Panc1 (cell line): ENCODE data around the gene PTGFRN.

ENCODE experiments used
- CTCF ChIP-seq: fragments of 450-650 bp; IDR thresholded peaks from 2 replicates; pipeline ENCODE4 v1.5.1; 2017; ENCODE audit warnings: mild to moderate bottlenecking
- POLR2AphosphoS5 ChIP-seq: IDR thresholded peaks from 2 replicates; pipeline ENCODE4 v1.6.1; 2012; ENCODE audit warnings: mild to moderate bottlenecking, low read depth, low read length, moderate library complexity
- SIN3A ChIP-seq: IDR thresholded peaks from 2 replicates; pipeline ENCODE4 v1.6.1; 2012; ENCODE audit warnings: low read depth, mild to moderate bottlenecking, low read length, moderate library complexity, borderline replicate concordance; ENCODE audit not compliant: insufficient read depth
- TCF7L2 ChIP-seq: IDR thresholded peaks from 2 replicates; pipeline ENCODE4 v1.6.1; 2011; ENCODE audit warnings: mild to moderate bottlenecking, low read depth, low read length, inconsistent platforms
- TF ChIP-seq, protein P1 (sequence below), 2 experiments: IDR thresholded peaks; 2 replicates each; pipeline ENCODE4 v1.6.1; 2011 to 2012; ENCODE audit warnings: low read depth in 2 of 2, control low read depth in 1 of 2, low read length in 1 of 2, mild to moderate bottlenecking in 1 of 2, moderate library complexity in 1 of 2; ENCODE audit not compliant: insufficient read depth in 1 of 2

DNA sequence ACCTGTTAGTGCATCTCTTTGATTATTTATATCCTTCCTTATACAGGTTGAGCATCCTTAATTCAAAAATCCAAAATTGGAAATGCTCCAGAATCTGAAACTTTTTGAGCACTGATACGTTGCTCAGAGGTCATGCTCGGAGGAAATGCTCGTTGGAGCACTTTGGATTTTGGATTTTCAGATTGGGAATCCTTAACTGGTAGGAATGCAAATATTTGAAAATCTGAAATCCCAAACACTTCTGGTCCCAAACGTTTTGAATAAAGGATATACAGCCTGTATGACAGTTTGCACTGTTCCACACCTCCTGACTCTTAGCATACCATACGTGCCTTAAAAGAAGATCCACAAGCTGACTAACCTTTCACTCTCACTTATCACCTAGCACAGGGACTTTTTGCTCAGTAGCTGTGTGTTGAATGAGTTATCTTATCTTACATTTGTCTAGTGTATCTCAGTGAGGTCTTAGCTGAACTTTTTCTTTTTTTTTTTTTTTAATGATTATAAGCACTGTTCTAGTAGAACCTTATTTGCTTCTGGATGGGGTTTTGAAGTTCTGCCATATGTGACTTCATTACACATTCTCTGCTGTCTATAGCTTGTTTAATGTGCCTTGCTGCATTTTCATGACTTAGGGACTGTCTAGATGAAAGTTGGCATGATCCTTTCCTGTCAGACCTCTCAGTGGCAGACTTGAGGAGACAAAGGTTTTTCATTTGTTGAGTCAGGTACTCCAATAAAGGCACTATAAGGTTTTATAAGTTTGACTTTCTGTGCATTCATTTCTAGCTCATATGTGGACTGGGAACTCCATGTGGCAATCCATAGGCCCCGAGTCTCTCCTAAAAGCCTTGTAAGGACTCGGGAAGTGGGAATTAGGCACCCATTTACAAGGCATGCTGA is 21.6 kb downstream of the PTGFRN start:
- TF ChIP-seq POLR2AphosphoS5 (no peak), CTCF (no peak), SIN3A (no peak), TCF7L2 (no peak)
- TF ChIP-seq, protein P1, sequence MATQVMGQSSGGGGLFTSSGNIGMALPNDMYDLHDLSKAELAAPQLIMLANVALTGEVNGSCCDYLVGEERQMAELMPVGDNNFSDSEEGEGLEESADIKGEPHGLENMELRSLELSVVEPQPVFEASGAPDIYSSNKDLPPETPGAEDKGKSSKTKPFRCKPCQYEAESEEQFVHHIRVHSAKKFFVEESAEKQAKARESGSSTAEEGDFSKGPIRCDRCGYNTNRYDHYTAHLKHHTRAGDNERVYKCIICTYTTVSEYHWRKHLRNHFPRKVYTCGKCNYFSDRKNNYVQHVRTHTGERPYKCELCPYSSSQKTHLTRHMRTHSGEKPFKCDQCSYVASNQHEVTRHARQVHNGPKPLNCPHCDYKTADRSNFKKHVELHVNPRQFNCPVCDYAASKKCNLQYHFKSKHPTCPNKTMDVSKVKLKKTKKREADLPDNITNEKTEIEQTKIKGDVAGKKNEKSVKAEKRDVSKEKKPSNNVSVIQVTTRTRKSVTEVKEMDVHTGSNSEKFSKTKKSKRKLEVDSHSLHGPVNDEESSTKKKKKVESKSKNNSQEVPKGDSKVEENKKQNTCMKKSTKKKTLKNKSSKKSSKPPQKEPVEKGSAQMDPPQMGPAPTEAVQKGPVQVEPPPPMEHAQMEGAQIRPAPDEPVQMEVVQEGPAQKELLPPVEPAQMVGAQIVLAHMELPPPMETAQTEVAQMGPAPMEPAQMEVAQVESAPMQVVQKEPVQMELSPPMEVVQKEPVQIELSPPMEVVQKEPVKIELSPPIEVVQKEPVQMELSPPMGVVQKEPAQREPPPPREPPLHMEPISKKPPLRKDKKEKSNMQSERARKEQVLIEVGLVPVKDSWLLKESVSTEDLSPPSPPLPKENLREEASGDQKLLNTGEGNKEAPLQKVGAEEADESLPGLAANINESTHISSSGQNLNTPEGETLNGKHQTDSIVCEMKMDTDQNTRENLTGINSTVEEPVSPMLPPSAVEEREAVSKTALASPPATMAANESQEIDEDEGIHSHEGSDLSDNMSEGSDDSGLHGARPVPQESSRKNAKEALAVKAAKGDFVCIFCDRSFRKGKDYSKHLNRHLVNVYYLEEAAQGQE (IDR thresholded peaks at IDR 0.05; ENCODE audit: insufficient read depth in 1 of 2, low read depth in 2 of 2, low read length in 1 of 2) = no peak
